ENCODE results near the gene COMT.

Gene COMT

DNA sequence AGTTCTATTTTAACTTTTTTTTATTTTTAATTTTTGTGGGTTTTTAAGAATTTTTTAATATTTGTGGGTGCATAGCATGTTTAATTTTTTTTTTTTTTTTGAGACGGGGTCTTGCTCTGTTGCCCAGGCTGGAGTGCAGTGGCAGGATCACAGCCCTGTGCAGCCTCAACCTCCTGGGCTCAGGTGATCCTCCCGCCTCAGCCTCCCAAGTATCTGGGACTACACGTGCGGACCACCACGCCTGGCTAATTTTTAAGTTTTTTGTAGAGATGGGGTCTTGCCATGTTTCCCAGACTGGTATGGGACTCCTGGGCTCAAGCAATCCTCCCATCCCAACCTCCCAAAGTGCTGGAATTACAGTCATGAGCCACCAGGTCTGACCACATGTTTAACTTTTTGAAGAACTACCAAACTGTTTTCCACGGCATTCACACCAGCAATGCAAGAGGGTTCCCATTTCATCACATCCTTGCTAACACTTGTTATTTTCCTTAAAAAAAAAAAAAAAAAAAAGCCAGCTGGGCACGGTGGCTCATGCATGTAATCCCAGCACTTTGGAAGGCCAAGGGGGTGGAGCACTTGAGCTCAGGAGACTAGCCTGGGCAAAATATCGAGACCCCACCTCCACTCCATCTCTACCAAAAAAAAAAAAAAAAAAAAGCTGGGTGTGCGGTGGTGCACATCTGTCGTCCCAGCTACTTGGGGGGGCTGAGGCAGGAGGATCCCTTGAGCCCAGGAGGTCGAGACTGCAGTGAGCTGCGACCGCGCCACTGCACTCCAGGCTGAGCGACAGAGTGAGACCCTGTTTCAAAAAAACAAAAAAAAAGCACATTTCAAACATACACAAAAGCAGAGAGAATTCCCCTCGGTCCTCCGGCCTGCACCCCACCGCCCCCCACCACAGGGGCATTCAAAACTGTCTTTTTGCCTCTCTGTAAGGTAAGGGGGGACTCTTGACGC is 16.8 kb downstream of the COMT start:
- DNase-seq, result peak; percentile 46

DNA sequence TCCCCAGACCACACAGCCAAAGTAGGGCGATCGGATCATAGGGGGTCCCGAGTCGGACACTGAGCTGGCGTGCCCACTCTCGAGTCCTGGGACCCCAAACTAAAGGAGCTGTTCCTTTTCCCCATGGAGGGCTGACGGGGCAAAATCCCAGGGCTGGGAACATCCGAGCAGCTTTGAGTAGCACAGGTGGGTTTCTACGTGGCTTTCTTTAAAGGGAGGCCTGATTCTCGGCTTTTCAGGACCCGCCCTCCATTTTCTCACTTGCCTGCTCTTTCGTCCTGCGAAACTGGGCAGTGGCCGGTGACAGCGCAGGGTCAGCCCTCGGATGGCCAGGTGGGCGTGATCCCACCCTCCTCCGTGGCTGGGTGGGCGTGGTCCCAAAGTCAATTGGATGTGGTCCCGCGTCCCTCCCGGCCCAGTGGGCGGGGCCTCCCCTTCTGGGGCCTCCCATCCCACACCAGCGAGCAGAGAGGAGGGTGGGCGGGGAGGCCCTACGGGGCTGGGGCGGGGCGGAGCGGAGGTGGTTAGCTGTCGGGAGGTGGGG is 17.5 kb downstream of the COMT start:
- peak; percentile 89 for DNase-seq

DNA sequence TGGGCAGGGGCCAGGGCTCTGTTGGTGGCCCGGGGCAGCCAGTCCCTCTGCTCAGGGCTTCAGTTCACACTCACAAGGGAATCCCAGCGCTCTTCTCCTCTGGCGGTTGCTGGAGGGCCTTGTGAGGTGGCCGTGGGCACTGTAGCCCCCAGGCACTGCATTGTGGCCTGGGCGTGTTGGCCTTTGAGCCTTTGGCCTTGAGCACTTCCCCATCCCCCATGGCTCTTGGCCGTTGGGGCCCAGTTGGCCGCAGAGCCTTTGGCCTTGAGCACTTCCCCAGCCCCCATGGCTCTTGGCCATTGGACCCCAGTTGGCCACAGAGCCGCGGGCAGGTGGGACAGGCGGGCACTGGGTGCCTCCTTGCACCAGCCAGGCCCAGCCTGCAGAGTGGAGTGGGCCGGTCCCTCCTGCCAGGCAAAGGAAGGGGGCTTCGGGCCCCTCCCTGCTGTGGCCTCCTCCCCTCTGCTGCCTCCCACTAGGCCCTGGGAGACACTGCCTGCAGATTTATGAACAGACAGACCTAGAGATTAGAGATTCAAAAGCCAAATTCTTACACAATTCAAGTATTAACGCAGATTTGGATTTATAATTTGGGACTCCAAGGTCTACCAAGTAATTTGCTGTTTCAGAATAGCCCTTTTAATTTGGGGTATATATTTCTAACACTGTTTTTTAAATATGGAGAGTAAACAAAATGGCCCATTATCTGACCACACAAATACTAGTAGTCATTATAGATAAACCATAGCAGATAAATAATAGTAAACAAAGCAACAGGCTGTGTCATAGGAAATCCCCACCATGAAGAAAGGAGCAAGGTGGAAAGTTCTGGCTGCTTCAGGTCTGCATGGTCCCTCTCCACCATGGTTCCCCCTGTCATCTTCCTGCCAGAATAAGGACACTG is 18.3 kb downstream of the COMT start:
- DNase-seq, result no peak

DNA sequence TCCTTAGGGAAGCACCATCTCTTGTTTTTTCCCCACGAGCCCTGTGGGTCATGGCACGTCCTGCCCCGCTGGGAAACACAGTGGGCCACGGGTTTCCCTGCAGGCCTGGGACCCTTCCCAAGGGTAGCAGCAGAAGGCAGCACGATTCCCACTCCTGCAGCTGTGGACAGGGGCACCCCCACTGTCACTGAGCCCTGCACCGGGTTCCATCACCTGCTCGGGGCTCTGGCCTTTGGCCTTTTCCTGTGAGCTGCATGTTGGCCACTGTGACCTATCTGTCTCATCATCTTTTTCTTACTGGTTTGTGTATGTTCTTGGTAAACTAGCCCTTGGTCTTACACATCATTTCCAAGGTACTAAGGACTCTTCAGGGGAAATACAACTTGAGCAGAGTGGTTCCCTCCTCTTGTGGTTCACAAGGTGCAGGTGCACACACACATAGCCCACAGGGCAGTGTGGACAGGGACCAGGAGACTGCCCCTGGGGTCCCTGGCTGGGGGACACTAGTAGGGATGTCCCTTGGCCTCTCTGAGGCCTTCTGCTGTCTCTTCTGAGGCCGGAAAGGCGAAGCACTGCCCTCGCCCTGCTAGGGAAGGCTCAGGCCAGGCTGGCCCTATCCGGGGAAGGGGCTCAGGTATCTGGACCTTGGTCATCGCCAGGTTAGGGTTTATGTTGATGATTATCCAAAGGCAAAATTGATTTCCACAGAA is 19.1 kb downstream of the COMT start:
- no peak for DNase-seq

DNA sequence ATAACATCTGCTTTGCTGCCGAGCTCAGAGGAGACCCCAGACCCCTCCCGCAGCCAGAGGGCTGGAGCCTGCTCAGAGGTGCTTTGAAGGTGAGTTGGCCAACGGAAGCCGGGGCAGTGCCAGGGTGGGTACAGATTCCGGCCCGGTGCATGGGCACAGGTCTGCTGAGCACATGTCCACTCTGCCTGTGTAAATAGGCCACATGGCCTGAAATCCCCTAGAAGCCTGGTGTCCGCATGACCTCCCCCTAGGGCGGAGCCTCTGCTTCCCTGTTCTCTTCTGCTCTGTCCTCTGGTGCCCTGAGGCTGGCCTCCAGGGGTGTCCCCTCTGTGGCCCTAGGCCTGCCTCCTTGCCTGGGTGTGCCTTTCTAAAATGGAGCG is 19.6 kb downstream of the COMT start:
- DNase-seq, result no peak

DNA sequence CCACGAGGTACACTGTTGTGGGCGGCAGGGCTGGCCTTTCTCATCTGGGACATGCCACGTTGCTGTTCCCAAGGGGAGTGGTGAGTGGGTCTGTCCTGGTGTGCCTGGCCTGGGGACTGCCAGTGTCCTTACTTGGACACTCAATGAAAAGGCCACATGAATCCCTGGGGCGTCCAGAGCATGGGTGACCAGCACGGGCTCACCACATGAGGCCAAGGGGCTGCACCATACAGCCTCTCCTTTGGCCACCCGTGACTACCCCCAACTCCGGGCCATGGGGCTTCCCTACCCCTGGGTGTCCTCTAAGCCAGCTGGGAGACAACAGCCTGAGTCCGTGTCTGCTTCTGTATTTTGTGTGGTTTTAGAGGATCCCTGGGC is 20.3 kb downstream of the COMT start:
- DNase-seq, result no peak

DNA sequence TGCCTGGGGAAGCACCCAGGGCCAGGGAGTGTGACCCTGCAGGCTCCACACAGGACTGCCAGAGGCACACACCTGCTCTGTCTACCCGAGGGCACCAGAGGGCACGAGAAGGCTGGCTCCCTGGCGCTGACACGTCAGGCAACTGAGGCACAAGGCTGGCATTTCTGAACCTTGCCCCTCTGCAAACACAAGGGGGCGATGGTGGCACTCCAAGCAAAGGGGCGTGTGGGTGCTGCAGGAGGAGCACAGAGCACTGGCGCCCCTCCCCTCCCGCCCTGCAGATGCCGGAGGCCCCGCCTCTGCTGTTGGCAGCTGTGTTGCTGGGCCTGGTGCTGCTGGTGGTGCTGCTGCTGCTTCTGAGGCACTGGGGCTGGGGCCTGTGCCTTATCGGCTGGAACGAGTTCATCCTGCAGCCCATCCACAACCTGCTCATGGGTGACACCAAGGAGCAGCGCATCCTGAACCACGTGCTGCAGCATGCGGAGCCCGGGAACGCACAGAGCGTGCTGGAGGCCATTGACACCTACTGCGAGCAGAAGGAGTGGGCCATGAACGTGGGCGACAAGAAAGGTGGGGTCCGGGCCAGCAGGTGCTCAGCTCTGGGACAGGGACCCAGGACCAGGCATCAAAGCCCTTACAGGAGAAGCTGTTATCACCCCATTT is 20.8 kb downstream of the COMT start:
- DNase-seq, result no peak

DNA sequence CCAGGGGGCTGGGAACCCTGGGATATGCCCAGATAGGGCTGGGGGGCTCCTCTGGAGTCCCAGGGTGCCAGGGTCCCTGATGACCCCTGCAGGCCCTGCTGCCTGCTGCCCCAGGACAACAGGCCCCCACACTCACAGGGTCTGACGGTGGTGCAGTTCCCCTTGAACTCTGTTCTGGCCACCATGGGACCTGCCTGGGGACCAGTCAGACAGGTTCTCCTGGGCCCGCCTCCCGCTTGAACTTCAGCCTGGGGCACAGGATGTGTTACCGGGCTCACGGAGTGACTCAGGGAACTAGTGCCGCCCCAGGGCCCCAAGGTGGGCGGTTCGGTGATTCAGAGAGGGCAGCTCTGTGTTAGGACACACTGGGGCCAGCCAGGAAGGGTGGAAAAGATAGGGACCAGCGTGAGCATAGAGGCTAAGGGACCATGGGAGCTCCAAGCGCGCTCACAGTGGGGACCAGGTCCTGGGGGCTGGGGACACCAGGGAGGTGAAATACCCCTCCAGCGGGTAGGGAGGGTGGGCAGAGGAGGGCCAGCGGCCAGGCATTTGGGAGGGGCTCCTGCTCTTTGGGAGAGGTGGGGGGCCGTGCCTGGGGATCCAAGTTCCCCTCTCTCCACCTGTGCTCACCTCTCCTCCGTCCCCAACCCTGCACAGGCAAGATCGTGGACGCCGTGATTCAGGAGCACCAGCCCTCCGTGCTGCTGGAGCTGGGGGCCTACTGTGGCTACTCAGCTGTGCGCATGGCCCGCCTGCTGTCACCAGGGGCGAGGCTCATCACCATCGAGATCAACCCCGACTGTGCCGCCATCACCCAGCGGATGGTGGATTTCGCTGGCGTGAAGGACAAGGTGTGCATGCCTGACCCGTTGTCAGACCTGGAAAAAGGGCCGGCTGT is 21.6 kb downstream of the COMT start:
- no peak for DNase-seq

DNA sequence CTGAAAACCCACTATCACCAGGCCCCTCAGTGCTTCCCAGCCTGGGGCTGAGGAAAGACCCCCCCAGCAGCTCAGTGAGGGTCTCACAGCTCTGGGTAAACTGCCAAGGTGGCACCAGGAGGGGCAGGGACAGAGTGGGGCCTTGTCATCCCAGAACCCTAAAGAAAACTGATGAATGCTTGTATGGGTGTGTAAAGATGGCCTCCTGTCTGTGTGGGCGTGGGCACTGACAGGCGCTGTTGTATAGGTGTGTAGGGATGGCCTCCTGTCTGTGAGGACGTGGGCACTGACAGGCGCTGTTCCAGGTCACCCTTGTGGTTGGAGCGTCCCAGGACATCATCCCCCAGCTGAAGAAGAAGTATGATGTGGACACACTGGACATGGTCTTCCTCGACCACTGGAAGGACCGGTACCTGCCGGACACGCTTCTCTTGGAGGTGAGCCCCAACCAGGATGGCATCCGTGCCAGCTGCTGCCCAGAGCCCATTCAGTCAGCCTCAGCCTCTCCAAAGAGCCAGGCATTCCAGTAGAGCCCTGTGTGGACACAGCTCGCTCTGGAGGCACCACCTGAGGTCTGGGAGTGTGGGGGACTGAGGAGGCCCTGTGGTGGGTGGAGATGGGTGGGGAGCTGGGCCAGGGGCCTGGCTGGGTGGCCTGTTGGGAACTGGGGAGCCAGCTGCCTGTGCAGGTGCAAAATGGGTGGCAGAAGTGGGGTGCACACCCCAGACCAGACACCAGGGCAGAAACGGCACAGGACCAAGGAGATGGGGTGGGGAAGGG is 22.5 kb downstream of the COMT start:
- DNase-seq, result no peak

DNA sequence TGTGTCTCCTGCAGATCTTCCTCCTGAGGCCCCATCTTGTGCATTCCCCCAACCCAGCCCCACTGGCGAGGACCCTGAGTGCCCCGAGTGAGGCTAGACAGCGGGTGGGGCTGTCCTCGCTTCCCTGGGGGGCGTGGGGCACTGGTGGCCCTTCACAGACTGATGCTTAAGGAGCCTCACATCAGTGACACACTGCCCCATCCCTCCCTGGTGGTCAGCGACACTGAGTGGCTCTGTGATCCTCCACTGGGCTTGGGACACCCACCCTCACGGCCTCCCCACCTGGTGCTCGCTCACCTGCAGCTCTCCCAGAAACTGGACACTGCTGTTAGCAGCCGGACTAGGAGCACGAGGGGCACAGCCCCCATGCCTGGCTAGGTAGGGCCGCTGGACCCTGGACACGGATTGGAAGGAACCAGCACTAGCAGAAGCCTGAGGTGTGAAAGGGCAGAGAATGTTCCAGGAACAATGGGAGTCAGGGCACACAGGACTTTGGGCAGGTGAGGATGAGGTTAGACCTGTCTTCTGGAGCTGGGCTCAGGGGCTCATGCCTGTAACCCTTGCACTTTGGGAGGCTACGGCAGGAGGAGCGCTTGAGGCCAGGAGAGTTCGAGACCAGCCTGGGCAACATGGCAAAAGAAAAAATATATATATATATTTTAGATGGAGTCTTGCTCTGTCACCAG is 23.3 kb downstream of the COMT start:
- no peak for DNase-seq

DNA sequence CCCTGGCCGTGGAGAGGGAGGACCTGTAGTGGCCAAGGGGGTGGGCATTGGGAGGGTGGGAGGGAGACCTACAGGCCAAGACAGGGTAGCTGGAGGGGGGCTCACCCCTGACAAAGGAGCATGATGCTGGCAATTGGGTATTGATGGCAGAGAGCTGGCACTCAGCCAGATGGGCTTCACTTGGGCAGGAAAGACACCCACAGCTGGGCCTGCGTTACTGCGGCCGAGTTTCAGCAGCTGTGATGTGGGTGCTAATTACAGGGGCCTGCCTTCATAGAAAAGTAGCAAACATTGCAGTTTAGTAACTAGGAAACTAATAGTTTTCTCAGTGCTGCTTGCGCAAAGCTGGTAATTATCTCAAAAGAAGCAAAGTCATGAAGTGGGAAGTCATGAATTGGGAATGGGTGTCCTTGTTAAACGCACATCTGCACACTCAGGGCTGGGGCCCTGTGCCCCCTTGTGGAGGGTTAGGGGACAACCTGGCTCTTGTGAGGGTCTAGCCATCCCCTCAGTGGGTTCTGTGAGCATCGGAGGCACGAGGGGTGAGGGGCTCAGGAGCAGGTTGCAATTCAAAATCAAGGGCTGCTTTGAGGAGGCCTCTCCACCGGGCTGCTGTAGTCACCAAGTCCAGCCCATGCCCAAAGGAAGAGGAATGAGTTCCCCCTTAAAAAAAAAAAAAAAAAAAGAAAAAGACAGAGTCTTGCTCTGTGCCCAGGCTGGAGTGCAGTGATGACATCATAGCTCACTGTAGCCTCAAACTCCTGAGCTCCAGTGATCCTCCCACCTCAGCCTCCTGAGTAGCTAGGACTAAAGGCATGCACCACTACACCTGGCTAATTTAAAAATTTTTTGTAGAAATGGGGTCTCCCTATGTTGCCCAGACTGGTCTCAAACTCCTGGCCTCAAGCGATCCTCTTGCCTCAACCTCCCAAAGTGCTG is 24.5 kb downstream of the COMT start:
- DNase-seq, result no peak

DNA sequence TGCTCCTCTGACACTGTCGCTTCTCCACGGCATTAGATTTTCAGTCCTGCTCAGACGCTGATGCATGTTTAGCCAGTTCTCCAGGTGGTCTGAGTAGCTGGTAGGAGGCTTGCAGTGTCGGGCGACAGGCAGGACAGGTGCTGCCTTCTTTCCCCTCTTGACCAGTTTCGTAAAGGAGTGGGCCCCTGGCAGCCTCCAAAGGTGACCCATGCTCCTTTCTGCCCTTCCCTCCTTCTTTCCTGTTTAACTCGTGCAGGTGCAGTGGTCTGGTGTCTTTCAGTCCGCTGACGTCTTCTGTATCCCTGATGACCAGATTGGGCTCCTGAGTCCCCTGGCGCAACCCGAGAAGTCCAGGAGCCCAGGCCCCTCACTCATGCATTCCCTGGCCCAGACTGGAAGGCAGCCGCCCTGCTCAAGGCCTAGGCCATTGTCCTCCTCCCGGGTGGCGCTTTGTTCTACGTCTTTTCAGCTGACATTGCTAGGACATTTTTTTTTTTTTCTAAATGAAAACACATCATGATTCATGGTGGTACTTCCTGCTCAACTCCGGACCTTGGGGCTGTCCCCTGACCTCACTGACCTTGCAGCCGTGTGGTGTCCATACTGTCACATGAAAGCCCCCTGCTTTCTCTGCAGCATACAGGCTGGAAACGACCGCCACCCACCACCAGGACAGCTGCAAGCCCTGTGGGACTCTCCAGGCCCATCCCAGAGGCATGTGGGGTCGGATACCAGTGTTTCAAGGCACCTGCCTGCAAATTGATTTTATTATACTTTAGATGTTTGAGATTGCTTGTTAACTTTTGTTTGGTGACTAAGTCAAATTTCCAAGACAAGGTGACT is 25.6 kb downstream of the COMT start:
- DNase-seq, result no peak

DNA sequence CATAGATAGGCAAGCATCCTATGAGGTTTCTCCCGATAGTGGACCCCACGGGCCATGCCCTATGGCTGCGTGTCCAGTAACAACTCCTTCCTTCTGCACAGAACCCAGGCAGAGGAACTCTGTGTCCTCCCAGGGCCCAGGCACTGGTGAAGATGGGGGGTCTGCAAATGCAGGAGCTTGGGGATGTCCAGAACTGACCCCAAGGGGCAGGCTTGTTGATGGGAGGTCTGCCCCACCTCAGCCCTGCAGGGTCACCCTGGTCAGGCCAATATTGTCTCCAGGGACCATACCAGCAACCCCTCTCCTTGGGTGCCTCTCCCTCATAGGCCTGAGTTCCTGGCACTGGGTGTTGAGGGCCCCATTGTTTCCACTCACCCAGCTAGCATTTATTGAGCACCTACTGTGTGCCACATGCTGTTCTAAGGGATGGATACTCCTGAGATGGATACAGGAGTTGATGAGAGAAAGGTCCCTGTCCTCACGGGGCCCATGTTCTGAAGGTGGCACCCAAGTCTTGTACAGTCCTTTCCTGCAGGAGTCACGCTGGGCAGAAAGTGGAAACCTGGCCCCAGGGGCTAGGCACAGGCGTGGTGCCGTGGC is 26.4 kb downstream of the COMT start:
- no peak for DNase-seq

DNA sequence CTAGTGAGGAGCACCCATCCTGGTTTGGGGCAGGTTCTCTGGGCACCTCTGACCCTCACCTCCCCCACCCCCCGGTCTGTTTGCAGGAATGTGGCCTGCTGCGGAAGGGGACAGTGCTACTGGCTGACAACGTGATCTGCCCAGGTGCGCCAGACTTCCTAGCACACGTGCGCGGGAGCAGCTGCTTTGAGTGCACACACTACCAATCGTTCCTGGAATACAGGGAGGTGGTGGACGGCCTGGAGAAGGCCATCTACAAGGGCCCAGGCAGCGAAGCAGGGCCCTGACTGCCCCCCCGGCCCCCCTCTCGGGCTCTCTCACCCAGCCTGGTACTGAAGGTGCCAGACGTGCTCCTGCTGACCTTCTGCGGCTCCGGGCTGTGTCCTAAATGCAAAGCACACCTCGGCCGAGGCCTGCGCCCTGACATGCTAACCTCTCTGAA is 26.9 kb downstream of the COMT start:
- no peak for DNase-seq

DNA sequence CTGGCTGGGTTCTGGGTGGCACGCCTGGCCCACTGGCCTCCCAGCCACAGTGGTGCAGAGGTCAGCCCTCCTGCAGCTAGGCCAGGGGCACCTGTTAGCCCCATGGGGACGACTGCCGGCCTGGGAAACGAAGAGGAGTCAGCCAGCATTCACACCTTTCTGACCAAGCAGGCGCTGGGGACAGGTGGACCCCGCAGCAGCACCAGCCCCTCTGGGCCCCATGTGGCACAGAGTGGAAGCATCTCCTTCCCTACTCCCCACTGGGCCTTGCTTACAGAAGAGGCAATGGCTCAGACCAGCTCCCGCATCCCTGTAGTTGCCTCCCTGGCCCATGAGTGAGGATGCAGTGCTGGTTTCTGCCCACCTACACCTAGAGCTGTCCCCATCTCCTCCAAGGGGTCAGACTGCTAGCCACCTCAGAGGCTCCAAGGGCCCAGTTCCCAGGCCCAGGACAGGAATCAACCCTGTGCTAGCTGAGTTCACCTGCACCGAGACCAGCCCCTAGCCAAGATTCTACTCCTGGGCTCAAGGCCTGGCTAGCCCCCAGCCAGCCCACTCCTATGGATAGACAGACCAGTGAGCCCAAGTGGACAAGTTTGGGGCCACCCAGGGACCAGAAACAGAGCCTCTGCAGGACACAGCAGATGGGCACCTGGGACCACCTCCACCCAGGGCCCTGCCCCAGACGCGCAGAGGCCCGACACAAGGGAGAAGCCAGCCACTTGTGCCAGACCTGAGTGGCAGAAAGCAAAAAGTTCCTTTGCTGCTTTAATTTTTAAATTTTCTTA is 27.8 kb downstream of the COMT start:
- DNase-seq, result no peak

DNA sequence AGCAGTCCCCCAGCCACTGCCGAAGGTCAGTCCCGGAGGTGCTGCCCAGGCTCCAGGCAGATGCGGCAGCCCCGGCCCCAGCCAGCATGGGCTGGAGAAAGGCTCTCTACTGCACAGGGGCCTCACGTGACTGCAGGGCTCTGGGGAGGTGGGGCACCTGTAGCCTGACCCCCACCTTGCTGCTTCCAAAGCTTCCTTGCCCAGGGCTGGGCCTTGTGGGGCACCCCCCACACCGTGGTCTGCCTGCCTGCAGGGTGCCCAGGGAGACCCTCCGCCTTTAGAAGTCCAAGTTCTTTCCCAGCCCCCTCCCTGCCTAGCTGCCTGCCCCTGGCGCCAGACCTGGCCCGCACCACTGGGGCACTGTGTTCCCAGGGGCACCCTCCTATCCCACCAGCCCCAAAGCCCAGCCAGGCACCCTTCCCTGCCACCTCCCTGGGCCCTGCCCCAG is 28.5 kb downstream of the COMT start:
- no peak for DNase-seq

Measured in right forelimb (tissue), 1 donor.